SKM-1 treated with dmso at 0.1 percent for 144 hours (cell line): ENCODE measurements around the gene WNT11.

Experiments used
- DNase-seq: peaks from one replicate; lab custom pipeline; 2025; ENCODE audit not compliant: unreplicated experiment; lab: John Stamatoyannopoulos, UW

The WNT11 gene

GRCh38 chr11:76157891-76158290 is 48.4 kb downstream of the WNT11 start:
- no peak for DNase-seq

GRCh38 chr11:76156971-76157427 is 49.3 kb downstream of the WNT11 start:
- DNase-seq = no peak

DNA sequence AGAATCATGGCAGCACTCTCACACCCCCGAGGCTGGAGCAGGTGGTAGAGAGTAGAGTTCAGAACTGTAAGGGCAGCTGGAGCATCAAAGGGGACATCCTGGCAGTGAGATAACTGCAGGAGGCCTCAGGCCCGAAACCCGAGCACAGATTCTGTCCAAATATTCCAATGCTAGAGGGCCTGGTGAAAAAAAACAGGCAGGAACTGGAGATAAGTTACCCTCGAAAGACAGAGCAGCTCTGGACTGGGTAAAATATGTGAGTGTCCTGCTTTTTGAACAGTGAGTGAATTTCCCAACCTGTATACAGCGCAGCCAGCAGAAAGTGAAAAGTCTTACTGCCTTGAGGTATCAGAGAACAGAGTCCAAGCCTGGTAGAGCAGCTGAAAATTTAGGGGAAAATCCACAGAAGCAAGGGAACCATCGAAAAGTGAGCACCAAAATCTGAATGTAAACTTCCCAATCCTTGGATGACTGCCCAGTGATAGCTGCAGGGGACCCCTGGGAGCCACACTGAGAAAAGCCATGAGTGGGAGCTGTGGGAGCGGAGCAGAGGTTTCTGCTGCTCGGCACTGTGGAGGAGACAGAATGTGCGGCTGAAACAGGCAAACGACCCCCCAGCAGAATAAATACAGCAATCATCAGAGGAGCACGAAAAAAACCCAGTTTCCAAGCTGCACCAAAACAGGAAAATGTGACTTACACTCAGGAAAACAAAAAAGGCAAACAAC is 50.6 kb downstream of the WNT11 start:
- no peak for DNase-seq

- no peak for DNase-seq
These were observed 52.8 kb downstream of the WNT11 start for GRCh38 chr11:76153571-76153923.

DNA sequence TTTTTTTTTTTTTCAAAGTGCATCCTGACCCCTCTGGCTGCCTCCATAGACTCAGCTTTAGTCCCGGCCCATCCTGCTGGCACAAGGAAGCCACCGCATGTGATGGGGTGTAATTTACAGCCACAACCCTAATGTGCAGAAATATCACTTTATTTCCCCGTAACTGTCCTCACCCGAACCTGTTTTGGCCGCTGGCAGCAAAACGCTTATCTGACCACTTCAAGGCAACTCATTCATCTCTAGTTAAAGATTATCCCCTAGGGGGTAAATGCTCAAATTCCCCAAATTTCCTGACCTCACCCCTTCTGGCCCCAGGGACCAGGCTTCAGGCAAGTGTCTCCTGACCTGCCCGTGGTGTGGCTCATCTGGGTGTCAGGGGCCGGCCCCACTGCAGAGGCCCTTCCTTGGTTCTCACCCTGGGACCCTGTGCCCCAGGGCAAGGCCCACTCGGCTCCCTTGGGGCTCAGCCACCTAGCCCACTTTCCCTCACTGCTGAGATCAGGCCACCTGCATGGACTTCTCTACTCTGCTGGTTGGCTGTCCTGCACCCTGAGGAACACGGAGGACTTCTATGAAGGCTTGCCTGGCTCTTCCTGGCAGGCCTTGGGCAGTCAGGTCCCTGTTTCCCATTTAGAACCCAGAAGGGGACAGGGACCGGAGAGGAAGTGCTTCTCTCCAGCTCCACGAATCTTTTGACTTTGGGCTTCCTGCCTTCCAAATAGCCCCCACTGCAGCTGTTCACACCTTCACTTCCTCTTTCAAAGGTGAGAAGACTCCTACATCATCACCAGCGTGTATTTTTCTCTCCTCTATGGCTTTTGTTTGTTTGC is 53.3 kb downstream of the WNT11 start:
- no peak for DNase-seq

DNA sequence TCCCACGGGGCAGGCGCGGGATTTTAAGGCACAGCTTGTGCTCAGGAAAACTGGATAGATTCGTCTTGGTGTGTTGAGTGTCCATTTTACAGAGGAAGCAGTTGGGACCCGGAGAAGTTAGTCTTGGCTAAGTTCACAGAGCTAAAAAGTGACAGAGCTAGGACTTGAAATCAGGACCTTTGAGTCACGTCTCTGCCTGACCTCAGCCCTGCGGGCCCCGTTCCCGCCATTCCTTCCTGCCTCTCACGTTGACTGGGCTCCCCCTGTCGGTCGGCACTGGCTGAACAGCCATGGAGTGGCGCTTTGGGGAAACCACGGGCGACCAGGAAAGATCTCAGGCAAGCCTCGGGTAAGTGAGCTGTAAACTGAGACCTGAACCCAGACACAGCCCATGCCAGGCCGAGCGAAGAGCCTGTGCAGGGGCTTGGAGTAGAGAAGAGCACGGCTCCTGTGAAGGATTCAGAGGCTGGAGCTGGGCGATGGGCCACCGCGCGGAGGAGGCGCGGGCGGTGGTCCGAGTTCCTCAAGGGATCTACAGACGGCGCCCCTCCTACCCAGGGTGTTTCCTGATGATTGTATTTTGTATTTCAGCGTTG is 54.1 kb downstream of the WNT11 start:
- peak; percentile 71 for DNase-seq

DNA sequence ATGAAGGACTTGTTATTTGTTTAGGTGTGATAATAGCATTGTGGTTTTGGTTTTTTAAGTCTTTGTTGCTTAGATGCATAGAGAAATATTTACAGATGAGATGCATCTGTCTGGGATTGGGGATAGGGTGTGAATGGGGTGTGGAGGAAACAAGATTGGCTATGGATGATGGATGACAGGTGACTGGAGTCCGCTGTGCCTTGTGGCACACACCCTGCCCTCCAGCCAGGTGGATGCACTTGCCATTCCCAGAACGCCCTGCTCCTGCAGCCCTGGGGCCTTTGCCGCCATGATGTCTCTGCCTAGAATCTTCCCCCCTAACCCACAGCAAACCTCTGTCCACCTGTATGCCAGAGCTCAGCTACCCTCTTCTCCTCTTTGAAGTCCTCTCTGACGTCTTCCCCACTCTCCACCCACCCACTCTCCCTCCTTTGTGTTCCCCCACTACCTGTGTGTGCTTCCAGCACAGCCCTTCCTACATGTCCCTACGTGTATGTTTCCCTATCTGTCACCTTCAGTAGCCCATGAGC is 54.7 kb downstream of the WNT11 start:
- DNase-seq = no peak

- no peak for DNase-seq
These were observed 56.2 kb downstream of the WNT11 start for GRCh38 chr11:76150141-76150540.

DNA sequence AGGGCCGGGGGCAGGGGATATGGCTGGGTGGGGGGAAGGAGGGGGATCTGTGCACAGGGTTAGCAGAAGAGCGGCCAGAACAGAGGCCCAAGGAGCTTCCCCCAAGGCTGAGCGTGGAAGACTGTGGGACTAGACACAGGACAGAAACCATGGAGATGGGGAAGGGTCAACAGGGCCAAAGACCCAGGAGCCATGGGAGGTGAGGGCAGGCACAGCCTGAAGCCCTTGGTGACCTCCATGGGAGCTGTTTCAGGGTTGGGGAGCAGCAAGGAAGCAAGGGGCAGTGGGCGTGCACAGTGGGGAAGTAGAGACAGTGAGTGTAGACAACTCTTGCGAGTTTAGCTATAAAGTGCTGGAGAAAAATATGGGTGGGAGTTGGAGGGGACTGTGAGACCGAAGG is 56.6 kb downstream of the WNT11 start:
- DNase-seq = no peak

GRCh38 chr11:76148941-76149613 is 57.2 kb downstream of the WNT11 start:
- no peak for DNase-seq

DNA sequence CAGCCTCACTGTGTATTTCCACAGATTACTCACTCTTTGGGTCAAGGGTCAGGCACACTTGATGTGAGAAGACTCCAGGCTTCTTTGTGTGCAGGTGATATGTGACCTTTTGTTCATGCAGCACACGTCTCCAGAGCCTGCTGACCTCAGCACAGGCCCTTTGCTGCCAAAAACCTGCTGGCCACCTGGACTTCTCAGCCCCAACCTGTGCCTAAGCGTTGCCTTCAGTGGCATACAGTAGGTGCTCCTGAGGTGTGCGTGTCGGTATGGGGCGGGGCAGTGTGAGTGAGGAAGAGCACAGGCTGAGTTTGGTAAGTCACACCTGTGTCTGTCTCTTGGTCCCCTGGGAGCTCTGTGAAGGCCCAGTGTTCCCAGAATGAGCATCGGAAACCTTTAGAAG is 58.1 kb downstream of the WNT11 start:
- no peak for DNase-seq

GRCh38 chr11:76147106-76147740 is 59.1 kb downstream of the WNT11 start:
- no peak for DNase-seq

DNA sequence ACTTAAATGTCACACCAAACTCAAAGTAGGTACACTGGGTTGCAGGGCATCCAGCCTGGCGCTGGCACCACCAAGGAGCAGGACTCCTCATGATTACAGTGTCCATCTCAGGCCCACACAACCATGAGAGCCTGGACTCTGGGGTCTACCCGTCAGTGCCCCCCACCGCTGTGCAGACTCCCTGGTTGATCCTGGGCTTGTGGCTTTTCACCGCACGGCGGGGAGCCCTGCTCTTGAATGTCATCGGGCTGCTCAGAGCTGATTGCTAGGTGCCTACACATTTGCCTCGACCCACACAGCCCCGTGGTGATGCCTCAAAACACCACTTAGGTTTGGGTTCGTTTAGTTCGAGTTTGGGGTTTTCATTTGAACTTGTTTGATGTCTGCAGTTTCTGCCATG is 63.0 kb downstream of the WNT11 start:
- DNase-seq = no peak

DNA sequence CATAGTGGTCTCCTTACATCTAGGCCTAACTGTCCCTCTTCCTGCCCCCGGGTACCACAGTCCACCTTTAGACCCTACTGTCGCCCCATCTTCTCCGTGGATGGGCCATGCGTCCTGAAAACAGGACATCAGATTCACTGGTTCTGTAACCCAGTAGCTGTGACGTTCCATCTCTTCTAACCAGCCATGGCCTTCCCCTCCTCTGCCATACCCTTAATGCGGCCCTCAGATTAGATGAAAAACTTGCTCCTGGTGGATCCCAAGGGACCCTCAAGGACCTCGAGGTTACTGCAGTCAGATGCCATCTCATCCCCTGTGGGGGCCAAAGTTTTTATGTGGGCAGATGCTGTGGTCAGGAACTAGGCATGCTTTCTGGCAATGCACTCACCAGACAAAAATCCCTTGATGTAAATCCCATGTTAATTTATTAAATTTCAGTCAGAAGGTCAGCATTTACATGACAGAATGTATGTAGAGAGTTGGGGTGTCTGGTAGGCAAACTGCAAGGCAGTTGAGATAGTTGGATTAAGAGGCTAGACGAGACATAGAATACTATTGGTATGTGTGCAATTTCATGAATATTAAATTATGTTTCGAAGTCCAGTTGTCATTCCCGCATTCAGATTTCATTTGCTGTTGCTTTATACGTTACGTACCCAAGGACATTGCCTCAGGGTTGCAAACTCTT is 64.3 kb downstream of the WNT11 start:
- no peak for DNase-seq

DNA sequence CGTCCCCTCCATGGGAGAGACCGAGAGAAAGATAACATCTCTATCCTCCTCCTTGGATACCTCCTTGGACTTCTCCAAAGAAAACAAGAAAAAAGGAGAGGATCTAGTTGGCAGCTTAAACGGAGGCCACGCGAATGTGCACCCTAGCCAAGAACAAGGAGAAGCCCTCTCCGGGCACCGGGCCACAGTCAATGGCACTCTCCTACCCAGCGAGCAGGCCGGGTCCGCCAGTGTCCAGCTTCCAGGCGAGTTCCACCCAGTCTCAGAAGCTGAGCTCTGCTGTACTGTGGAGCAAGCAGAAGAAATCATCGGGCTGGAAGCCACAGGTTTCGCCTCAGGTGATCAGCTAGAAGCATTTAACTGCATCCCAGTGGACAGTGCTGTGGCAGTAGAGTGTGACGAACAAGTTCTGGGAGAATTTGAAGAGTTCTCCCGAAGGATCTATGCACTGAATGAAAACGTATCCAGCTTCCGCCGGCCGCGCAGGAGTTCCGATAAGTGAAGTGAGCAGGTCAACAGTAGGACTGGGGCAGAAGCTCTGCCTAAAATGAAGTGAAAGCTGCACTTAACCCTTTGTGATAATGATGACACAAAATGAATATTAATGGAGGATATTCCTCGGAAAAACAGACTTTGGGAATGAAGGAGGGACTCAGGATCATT is 65.3 kb downstream of the WNT11 start:
- no peak for DNase-seq

DNA sequence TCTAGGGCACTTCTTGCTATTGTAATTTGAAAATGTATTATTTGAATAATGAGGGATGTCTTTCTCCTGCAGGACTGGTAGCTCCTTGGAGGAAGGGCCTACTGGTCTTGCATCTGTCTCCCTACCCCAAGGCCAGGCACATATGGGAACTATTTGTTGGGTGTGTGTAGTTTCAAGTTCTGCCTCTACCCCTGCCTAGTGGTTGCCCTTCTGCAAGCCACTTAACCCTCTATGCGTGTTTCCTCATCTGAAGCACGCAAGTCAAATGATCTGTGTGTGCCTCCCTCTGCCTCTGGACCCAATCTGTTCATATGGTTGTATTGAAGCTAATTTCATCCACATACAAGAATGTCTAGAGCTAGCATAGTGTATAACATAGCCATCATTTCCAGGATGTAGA is 67.0 kb downstream of the WNT11 start:
- no peak for DNase-seq
